ENCODE data around the gene TINCR.

The TINCR gene

GRCh38 chr19:5558101-5558621 is 9.6 kb downstream of the TINCR start:
- no peak overlapping the region for H3K4me3 ChIP-seq (ENCODE audit: low read depth, low read length)
- no peak for TF ChIP-seq CTCF (IDR thresholded peaks at IDR 0.05; ENCODE audit: insufficient read depth, low read length, missing control alignments)
- DNase-seq (ENCODE audit: low read depth, low spot score), result no peak
- ChIA-PET CTCF (interaction anchor here (1.8 kb wide), 1 partner anchor 11 kb away, joined by 10 read pairs; no protein-coding TSS in a partner anchor), POLR2A (no interaction called here)

GRCh38 chr19:5557691-5558090 is 10.1 kb downstream of the TINCR start:
- TF ChIP-seq CTCF (IDR thresholded peaks at IDR 0.05; ENCODE audit: insufficient read depth, low read length, missing control alignments), result no peak
- ChIA-PET CTCF (interaction anchor here (1.8 kb wide), 1 partner anchor 10 kb away, joined by 10 read pairs; no protein-coding TSS in a partner anchor), POLR2A (no interaction called here)
- H3K4me3 ChIP-seq (ENCODE audit: low read depth, low read length), result no peak overlapping the region
- DNase-seq (ENCODE audit: low read depth, low spot score), result no peak

- no peak for TF ChIP-seq CTCF (IDR thresholded peaks at IDR 0.05; ENCODE audit: insufficient read depth, low read length, missing control alignments)
- no peak for DNase-seq (ENCODE audit: low read depth, low spot score)
- no peak overlapping the region for H3K4me3 ChIP-seq (ENCODE audit: low read depth, low read length)
- CTCF ChIA-PET, result interaction anchor here (1.6 kb wide), 1 partner anchor 22 kb away, joined by 4 read pairs; no protein-coding TSS in a partner anchor
- POLR2A ChIA-PET, result no interaction called here
These were observed 12.9 kb downstream of the TINCR start for GRCh38 chr19:5554828-5555227.

- DNase-seq (ENCODE audit: low read depth, low spot score), result no peak
- CTCF ChIA-PET, result no interaction called here
These were observed 13.9 kb downstream of the TINCR start for GRCh38 chr19:5553892-5554291.

GRCh38 chr19:5547881-5548280 is 19.9 kb downstream of the TINCR start:
- peak; percentile 66 for TF ChIP-seq CTCF (IDR thresholded peaks at IDR 0.05; ENCODE audit: insufficient read depth, low read length, missing control alignments)
- no peak overlapping the region for H3K4me3 ChIP-seq (ENCODE audit: low read depth, low read length)
- peak; percentile 5 for DNase-seq (ENCODE audit: low read depth, low spot score)
- ChIA-PET CTCF (interaction anchor here (1.0 to 2.1 kb wide), 11 partner anchors 8 to 246 kb away, joined by 3 to 10 read pairs (median 4); no protein-coding TSS in a partner anchor), POLR2A (interaction anchor here (0.9 kb wide), 1 partner anchor 143 kb away, joined by 3 read pairs; no protein-coding TSS in a partner anchor)

More at GRCh38 chr19:5553892-5554291, 13.9 kb downstream of the TINCR start:
- no peak for TF ChIP-seq CTCF (IDR thresholded peaks at IDR 0.05; ENCODE audit: insufficient read depth, low read length, missing control alignments)
- POLR2A ChIA-PET, result no interaction called here
- no peak overlapping the region for H3K4me3 ChIP-seq (ENCODE audit: low read depth, low read length)

GRCh38 chr19:5545984-5546383 is 21.8 kb downstream of the TINCR start:
- CTCF ChIA-PET, result interaction anchor here (0.8 to 1.9 kb wide), 4 partner anchors 10 to 55 kb away, joined by 3 to 5 read pairs (median 4); no protein-coding TSS in a partner anchor
- POLR2A ChIA-PET, result no interaction called here
- TF ChIP-seq CTCF (IDR thresholded peaks at IDR 0.05; ENCODE audit: insufficient read depth, low read length, missing control alignments), result no peak
- no peak for DNase-seq (ENCODE audit: low read depth, low spot score)
- H3K4me3 ChIP-seq (ENCODE audit: low read depth, low read length), result no peak overlapping the region

All from AG04449 (cell line).